ENCODE data around the gene SDK1.
A peak's percentile ranks its signal among the peaks of the same experiment; 100 is the strongest.
"Not testable (repeated sequence)": the region's sequence is repeated elsewhere in the genome, so short reads cannot be mapped to it uniquely, and the experiment has no call there.

SDK1 gene

DNA sequence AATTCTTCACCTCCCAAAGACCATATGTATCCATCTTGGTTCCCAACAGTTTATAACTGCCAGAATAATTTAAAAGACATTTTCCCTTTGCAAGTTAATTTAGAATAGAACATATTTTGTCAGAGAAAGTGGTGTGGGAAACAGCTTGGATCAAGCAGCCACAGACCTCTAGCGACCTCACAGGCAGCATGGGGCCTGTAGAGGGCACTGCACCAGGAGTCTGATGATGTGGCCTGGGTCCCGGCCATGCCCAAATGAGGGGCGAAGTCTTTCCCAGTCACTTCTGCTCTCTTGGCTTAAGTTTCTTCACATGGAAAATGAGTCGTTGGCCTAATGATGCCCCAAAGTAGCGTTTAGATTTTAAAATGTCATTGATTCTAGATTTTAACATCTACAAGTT, 243.2 kb downstream of the SDK1 start:
- DNase-seq, result no peak

DNA sequence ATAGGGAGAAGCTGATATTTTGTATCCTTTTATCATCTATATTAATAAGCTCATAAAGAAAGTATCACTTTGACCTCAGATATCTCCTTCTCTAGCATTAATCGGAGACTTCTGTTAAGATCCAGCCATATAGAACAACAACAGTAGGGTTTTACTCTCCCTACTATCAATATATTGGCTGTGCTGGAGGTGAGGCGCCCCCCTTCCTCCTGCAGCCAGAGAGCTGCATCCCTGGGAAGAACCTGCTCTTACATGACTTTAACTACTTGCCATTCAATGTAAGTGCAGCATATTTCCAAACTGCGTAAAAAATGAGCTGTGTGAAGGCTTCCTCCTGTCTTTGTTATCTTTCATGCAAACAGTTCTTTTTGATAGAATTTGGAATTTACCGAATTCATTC, 247.8 kb downstream of the SDK1 start:
- DNase-seq, result no peak

- DNase-seq, result no peak
Observed at GRCh38 chr7:3549601-3550000, 248.5 kb downstream of the SDK1 start.

DNA sequence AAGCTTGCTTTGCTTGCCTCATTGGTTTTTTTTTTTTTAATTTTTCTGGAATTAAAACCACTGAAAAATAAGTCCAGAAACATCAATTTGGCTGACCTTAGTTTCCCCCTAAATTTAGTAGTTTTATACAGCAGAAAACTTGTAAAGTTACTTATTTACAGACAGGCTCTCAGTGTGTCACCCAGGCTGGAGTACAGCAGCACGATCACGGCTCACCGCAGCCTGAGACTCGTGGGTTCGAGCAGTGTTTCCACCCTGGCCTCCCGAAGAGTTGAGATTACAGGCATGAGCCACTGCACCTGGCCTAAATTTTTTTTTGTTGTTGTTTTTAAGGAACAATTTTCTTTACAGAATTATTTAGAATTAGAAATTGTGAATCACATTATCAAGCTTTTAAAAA, 250.5 kb downstream of the SDK1 start:
- no peak for DNase-seq

GRCh38 chr7:3552499-3552898, 251.4 kb downstream of the SDK1 start:
- DNase-seq, result no peak

DNA sequence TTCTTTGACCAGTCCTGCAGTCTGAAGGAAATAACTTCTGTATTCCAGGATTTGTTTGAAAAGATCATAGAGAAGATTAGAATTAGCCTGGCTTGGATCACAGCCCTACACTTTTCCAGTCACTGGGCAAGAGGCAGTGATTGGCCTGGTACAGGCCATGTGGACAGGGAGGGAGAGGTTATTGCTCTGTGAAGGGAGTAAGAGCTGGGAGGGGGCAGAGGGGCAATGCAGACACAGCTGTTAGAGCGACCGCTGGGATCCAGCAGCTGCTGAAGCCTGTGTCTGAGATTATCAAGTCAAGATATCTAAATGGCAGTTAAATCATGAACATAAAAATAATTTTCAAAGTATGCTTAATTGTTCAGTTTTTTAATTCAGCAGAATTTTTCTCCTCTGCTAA, 257.3 kb downstream of the SDK1 start:
- no peak for DNase-seq

DNA sequence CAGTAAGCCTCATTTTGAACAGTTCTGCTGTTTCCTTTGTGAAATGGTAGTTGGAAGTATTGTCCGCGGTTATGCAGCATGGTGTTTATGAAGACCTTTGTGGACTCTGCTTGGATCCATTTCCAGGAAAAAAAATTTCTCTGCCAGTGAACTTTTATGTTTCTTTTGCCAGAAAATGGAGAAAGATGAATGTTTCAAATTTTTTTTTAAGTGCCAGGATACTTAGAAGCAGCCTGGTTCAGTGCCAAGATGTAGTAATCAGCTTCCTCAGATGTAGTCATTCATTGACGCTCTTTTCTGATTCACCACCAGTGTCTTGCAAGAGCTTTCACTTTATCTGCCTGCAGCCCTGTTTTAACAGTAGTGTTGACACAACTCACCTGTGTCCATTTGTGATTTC, 258.2 kb downstream of the SDK1 start:
- no peak for DNase-seq

- DNase-seq, result no peak
Observed at GRCh38 chr7:3560495-3560894, 259.4 kb downstream of the SDK1 start.

- no peak for DNase-seq
Observed at GRCh38 chr7:3561932-3562331, 260.9 kb downstream of the SDK1 start.

- no peak for DNase-seq
Observed at GRCh38 chr7:3564231-3564630, 263.2 kb downstream of the SDK1 start.

DNA sequence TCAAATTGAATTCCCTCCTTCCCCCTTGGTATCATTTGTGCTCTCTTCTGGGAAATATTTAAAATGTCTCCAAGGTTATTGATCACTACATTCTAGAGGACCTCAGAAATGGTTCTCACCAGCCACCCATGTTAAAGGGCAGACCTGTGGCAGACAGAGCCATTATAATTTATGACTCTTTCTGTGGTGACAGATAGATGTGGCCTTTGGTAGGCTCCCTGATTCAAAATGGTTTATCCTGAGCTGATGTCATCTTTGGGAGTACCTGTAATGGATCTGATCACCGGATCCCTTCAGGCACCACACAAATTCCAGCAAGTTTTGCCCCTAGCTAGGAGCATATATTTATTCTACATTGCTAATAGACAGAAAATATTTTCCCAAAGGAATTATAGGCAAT, 267.5 kb downstream of the SDK1 start:
- no peak for DNase-seq

GRCh38 chr7:3569643-3570042, 268.6 kb downstream of the SDK1 start:
- no peak for DNase-seq

- no peak for DNase-seq
Observed at GRCh38 chr7:3573151-3573550, 272.1 kb downstream of the SDK1 start.

GRCh38 chr7:3574386-3574785, 273.3 kb downstream of the SDK1 start:
- no peak for DNase-seq

- no peak for DNase-seq
Observed at GRCh38 chr7:3575753-3576531, 274.9 kb downstream of the SDK1 start.

- DNase-seq, result no peak
Observed at GRCh38 chr7:3578399-3578798, 277.3 kb downstream of the SDK1 start.

- no peak for DNase-seq
Observed at GRCh38 chr7:3579638-3580219, 278.7 kb downstream of the SDK1 start.

GRCh38 chr7:3582145-3582544, 281.1 kb downstream of the SDK1 start:
- not testable (repeated sequence) for DNase-seq

GRCh38 chr7:3585826-3586225, 284.8 kb downstream of the SDK1 start:
- DNase-seq, result no peak

DNA sequence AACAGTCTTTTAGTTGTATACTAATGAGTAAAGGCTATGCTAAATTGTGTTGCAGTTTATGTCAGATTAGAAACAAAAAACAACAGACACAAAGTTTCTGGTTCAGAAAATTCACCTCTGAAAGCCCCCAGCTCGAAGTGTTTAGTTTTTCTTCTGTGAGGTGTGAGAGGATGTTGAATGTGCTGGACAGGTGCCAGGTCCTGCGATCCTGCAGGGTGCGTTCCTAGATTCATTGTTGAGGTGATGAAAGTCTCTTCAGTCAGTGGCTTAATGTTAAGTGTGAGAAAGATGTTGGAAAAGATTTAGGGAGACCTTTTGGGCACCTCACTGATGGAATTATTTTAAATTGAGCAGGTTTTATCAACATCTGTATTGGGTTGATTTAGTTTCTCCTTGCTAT, 287.3 kb downstream of the SDK1 start:
- DNase-seq, result no peak

DNA sequence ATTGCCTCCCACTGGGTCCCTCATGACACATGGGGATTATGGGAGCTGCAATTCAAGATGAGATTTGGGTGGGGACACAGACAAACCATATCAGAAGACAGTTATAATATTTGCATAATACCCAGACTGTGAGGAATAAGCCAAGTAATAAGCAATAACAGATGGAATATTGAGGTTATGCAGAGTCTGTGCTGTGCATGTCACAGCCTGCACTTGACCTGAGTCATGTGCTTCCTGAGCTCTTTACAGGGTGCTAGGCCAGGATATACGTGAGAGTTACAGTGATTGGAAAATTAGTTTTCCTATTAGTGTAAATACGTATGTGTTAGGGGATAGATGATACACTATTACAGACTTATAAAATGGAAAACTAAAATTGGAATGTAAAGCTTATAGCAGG, 288.7 kb downstream of the SDK1 start:
- DNase-seq, result peak; percentile 44

GRCh38 chr7:3591219-3591618, 290.2 kb downstream of the SDK1 start:
- no peak for DNase-seq

GRCh38 chr7:3591944-3592343, 290.9 kb downstream of the SDK1 start:
- no peak for DNase-seq

GRCh38 chr7:3592401-3593134, 291.5 kb downstream of the SDK1 start:
- no peak for DNase-seq
